ENCODE data around the gene TAS2R39. TPM values are rescaled to one million over a fixed set of nuclear protein-coding genes. Genes with fewer than 3 reads are reported as not detected.
"Not testable (repeated sequence)": the region's sequence is repeated elsewhere in the genome, so short reads cannot be mapped to it uniquely, and the experiment has no call there.

Gene TAS2R39
- total RNA-seq, 3 donors from 2014 or later (not counting 1 experiment from before 2014, with no cell fraction given), result not detected

DNA sequence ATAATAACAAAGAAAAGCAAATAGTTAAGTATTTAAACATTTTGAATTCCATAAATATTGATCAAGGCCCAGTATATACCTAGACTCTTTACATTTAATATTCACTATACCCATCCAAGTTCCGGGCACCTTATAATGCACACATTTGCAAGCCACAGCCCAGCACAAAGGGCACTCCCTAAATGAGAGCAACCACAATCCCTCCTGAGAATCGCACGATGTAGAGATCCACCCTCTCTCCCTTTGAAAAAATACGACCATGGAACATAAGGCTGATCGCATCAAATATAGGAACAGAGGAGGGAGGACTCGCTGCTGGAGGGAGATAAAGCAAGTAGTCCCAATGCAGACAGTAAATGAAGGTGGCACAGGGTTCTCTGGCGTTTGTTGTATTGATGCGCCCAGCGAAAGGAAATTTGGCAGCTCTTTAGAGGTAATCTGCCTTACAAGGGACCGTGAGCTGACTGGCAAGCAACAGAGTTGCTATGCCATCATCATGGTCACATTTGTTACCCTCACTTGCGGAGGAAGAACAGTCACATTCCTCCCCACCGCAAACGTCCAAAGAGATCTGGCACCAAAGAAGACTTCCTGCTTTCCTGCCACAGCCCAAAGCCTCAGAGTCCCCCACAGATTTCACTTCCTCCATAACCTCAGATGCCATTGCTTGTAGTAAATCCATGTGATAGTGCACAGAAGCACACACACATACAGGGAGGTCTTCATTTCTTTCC is 22.5 kb downstream of the TAS2R39 start:
- H3K4me1 Mint-ChIP-seq, result peaks cover 11 to 21% of the 10 kb centered on the region in 2 donors
- intact Hi-C loops (cut with micrococcal nuclease), result no loop called here
- peaks cover 10 to 25% of the 10 kb centered on the region in 2 donors for H3K27me3 Mint-ChIP-seq (ENCODE audit: low read depth in 2 of 2)
- Histone ChIP-seq H3K9me3 (ENCODE audit: control insufficient read depth, insufficient read depth, low read length) (no peaks in the 10 kb centered on the region), H3K4me1 (ENCODE audit: control insufficient read depth, insufficient read depth, low read length) (peaks cover 15% of the 10 kb centered on the region), H3K27ac (ENCODE audit: low read length) (peak overlapping the region; percentile 14), H3K27me3 (ENCODE audit: control insufficient read depth, insufficient read depth, low read length) (no peaks in the 10 kb centered on the region), H3K36me3 (ENCODE audit: control insufficient read depth, insufficient read depth, low read length) (no peaks in the 10 kb centered on the region), H3K4me3 (ENCODE audit: low read length) (no peak overlapping the region)
- no peaks in the 10 kb centered on the region for H3K36me3 Mint-ChIP-seq
- no peak overlapping the region for H3K4me3 Mint-ChIP-seq
- 6% methylated on average over 11 of the region's 13 CpGs for WGBS (ENCODE audit: insufficient coverage)
- TF ChIP-seq CTCF (IDR thresholded peaks at IDR 0.05), result no peak
- H3K9me3 Mint-ChIP-seq, result no peaks in the 10 kb centered on the region
- no peak overlapping the region for H3K27ac Mint-ChIP-seq
- DNase-seq, result peak in 1 of 2 donors; percentile 38
- ATAC-seq, result peak; percentile 7 to 71 (median 44)

- 83% methylated on average over 4 of the region's 4 CpGs for WGBS (ENCODE audit: insufficient coverage)
- peaks cover 0 to 8% of the 10 kb centered on the region in 2 donors for H3K27me3 Mint-ChIP-seq (ENCODE audit: low read depth in 2 of 2)
- peaks cover 9% of the 10 kb centered on the region in 2 donors for H3K4me1 Mint-ChIP-seq
- H3K9me3 Mint-ChIP-seq, result no peaks in the 10 kb centered on the region
- Histone ChIP-seq H3K27me3 (ENCODE audit: control insufficient read depth, insufficient read depth, low read length) (no peaks in the 10 kb centered on the region), H3K4me3 (ENCODE audit: low read length) (no peak overlapping the region), H3K36me3 (ENCODE audit: control insufficient read depth, insufficient read depth, low read length) (no peaks in the 10 kb centered on the region), H3K4me1 (ENCODE audit: control insufficient read depth, insufficient read depth, low read length) (peaks cover 5% of the 10 kb centered on the region), H3K9me3 (ENCODE audit: control insufficient read depth, insufficient read depth, low read length) (no peaks in the 10 kb centered on the region), H3K27ac (ENCODE audit: low read length) (no peak overlapping the region)
- ATAC-seq (no peak), DNase-seq (no peak)
- H3K36me3 Mint-ChIP-seq, result no peaks in the 10 kb centered on the region
- TF ChIP-seq CTCF (IDR thresholded peaks at IDR 0.05), result no peak
- no peak overlapping the region for H3K27ac Mint-ChIP-seq
- intact Hi-C loops (cut with micrococcal nuclease), result no loop called here
- H3K4me3 Mint-ChIP-seq, result no peak overlapping the region
These were observed 27.3 kb downstream of the TAS2R39 start for GRCh38 chr7:143210541-143210940.

GRCh38 chr7:143213478-143213877 is 30.3 kb downstream of the TAS2R39 start:
- H3K27me3 Mint-ChIP-seq (ENCODE audit: low read depth in 2 of 2), result peaks cover 0 to 18% of the 10 kb centered on the region in 2 donors
- intact Hi-C loops (cut with micrococcal nuclease); H3K27ac Mint-ChIP-seq: not testable (repeated sequence)

DNA sequence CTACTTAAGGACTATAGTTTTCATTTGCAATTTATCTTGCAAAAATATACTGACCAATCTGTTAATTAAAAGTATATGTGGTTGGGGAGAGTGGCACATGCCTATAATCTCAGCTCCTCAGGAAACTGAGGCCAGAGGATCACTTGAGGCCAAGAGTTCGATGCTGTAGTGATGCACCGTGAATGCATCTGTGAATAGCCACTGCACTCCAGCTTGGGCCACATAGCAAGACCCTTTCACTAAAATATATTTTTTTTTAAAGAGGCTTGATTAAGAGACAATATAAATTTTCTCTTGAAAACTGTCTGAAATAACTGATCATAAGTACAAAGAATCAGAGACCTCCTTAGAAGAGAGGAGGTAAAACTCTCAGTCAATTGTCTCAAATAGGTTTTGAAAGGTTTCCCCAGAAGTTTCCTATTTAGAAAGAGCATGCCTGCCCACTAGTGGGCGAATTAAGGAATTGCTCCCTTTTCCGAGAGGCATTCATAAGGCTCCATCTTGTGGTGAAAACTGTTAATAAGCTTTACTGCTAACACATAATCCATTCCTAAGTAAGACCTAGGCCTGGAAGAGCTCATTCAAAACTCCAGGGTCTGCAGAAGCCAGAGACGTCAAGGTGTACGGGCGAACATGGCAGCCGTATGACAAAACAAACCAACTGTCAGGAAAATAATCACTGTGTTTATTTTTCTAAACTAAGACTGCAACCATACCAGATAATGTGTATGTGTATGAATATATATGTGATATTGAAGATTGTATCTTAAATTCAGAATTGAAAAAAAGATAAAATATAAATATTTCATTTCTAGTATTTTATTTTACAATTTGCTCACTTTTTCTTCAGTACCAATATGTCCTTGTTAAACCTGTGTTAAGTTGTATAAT is 31.8 kb downstream of the TAS2R39 start:
- H3K27me3 ChIP-seq (ENCODE audit: control insufficient read depth, insufficient read depth, low read length), result no peaks in the 10 kb centered on the region
- H3K36me3 ChIP-seq (ENCODE audit: control insufficient read depth, insufficient read depth, low read length), result no peaks in the 10 kb centered on the region
- Mint-ChIP-seq H3K4me3 (no peak overlapping the region), H3K36me3 (no peaks in the 10 kb centered on the region), H3K9me3 (no peaks in the 10 kb centered on the region), H3K27ac (no peak overlapping the region), H3K4me1 (no peaks in the 10 kb centered on the region), H3K27me3 (ENCODE audit: low read depth in 2 of 2) (peaks cover 0 to 10% of the 10 kb centered on the region in 2 donors)
- TF ChIP-seq CTCF (IDR thresholded peaks at IDR 0.05), result peak; percentile 100
- no peaks in the 10 kb centered on the region for H3K9me3 ChIP-seq (ENCODE audit: control insufficient read depth, insufficient read depth, low read length)
- intact Hi-C loops (cut with micrococcal nuclease), result loop anchor here (1.0 to 2.0 kb wide), 3 partner anchors 207 to 583 kb away; partner anchors contain the start of gene EPHB6
- H3K4me1 ChIP-seq (ENCODE audit: control insufficient read depth, insufficient read depth, low read length), result no peaks in the 10 kb centered on the region
- WGBS (ENCODE audit: insufficient coverage), result 22% methylated on average over 8 of the region's 8 CpGs
- peak; percentile 94 to 99 (median 99) for ATAC-seq
- no peak overlapping the region for H3K27ac ChIP-seq (ENCODE audit: low read length)
- peak; percentile 29 to 91 for DNase-seq
- H3K4me3 ChIP-seq (ENCODE audit: low read length), result no peak overlapping the region

More at GRCh38 chr7:143213478-143213877, 30.3 kb downstream of the TAS2R39 start:
- H3K36me3 ChIP-seq (ENCODE audit: control insufficient read depth, insufficient read depth, low read length); H3K4me3 ChIP-seq (ENCODE audit: low read length); H3K4me1 ChIP-seq (ENCODE audit: control insufficient read depth, insufficient read depth, low read length); H3K36me3 Mint-ChIP-seq; H3K4me1 Mint-ChIP-seq; H3K27ac ChIP-seq (ENCODE audit: low read length); DNase-seq; ATAC-seq; H3K9me3 Mint-ChIP-seq; H3K4me3 Mint-ChIP-seq; H3K27me3 ChIP-seq (ENCODE audit: control insufficient read depth, insufficient read depth, low read length); H3K9me3 ChIP-seq (ENCODE audit: control insufficient read depth, insufficient read depth, low read length): not testable (repeated sequence)
- 90% methylated on average over 4 of the region's 4 CpGs for WGBS (ENCODE audit: insufficient coverage)
